GM12874 (cell line): Measurements from ENCODE around the gene CYP4F22.

Experiments
- CTCF ChIP-seq: IDR thresholded peaks from 2 replicates; pipeline ENCODE4 v1.5.1; 2011; ENCODE audit warnings: low read depth, mild to moderate bottlenecking, control low read depth, low read length, moderate library complexity; ENCODE audit not compliant: insufficient read depth

The CYP4F22 gene

GRCh38 chr19:15589760-15590451 lies 81.6 kb downstream of the CYP4F22 start:
- no peak for TF ChIP-seq CTCF

- no peak for TF ChIP-seq CTCF
These were observed 83.5 kb downstream of the CYP4F22 start for GRCh38 chr19:15591796-15592195.

GRCh38 chr19:15595069-15595468 lies 86.7 kb downstream of the CYP4F22 start:
- no peak for TF ChIP-seq CTCF
